MV-4-11 (cell line): ENCODE results near the gene MEGF6.

Experiments used
- DNase-seq: peaks from one replicate; lab custom pipeline; 2025; lab: John Stamatoyannopoulos, UW

The MEGF6 gene

DNA sequence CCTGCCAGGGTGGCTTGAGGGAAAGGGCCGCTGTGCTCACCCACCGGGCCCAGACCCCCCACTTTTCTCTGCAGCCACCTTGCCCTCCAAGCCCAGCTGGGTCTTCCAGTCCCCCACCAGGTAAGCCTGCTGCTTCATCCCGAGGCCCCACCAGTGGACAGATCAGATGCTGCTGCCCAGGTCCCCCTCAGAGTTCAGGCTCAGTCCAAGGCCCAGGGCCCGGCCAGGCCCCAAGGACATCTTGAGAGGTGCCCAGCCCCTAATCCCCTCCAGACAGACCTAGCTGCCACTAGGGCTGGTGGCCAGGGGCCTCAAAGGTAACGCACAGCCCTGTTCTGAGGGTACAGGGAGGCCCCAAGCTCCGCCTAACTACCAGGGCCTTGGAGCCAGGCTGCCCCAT is 58.6 kb downstream of the MEGF6 start:
- DNase-seq = no peak

GRCh38 chr1:3552176-3552575 is 59.1 kb downstream of the MEGF6 start:
- no peak for DNase-seq

DNA sequence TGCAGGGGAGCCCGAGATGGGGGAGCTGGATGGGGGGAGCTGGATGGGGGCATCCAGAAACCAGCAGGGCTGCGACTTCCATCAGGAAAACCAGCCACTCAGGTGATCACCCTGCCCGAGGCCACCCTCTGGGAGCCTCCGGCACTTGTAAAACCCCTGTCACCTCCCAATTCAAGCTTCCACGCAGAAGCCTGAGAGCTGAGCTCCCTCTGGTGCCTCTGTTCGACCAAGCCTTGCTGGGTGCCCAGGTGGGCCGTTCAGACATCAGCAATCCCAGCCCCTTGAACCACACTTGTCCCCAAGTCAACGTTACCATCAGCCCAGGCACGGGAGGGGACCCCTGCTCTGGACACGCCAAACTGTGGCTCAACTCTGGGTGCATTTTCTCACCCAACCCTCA is 59.6 kb downstream of the MEGF6 start:
- DNase-seq = no peak

- no peak for DNase-seq
Measured at GRCh38 chr1:3551290-3551678, 60.0 kb downstream of the MEGF6 start.

DNA sequence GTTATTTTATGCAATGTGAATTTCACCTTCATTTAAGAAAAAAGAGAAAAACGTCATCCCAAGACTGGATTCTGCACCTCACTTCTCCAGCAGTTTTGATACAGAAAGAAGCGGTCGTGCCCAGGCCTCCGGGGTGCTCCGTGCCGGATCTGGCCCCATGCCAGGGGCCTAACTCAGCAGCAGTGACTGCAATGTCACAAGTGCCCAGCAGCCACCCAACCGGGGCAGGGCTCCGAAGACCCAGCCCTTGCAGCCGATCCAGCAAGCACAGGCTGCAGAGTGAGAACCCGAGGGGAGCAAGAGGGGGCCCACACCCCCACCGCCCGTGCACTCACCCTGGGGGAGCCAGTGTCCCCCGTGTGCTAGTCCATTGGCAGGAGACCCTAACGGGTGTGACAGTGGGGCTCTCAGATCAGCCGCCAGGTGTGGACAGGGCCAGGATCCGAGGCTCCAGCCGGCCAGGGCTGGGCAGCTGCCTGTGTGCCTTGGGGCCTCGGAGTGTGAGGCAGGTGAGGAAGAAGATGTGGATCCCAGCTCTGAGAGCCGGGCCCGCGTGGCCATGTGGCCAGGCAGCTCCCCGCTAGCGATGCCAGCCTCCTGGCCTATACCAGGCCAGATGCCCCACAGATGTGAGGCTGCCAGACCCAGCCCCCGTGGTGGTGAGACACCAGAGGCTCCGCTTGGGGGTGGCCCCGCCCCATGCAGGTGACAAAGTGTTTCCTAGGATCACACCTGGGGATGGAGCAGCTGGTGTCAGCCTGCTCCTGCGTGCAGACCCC is 60.6 kb downstream of the MEGF6 start:
- no peak for DNase-seq

DNA sequence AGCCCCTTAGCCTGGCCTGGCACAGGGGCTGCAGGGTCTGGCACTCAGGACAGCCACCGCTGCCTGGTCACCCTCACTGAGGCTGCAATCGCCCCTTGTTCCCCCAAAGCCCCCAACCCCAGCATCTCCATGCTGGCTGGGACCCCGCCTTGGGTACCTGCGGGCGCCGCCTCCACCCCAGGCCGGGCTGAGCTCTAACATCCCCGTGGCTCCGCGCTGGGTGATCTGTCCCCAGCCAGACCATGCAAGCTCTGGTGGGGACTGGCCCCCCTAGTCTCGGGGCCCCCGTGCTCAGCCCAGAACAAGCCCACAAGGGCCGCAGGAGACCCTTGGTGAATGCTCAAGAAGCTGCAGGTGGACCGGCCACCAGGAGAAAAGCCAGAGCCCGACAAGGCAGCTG is 62.4 kb downstream of the MEGF6 start:
- DNase-seq = no peak

DNA sequence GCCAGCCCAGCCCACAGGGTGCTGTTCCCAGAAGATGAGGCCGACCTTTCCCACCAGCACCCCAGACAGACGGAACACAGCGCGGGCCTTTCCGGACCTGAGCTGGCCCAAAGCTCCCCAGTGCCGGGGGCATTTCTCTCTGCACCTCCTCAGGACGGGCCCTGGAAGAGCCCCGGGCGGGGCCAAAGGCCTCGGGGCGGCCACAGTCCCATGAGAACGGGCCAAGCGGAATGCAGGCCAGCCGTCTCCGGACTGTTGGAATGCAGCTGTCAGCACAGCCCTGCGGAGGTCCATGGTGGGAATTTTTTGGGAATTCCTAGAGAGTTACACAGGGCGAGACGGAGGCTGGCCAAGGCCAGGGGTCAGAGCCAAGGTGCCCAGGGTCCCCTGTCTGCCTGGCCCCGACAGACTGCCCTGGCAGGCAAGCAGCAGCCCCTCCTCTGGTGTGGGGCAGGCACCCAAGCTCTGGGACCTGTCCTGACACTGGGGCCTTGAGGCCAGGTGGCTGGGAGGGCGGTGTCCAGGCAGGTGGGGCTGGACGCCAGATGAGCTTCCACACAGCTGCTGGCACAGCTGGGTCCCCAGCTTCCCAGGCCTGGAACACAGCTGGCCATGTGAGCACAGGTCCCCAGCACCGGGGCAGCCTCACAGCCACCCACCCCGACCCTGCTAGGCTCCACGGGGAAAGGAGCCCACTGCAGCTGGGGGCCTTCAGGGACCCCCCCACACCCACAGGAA is 63.0 kb downstream of the MEGF6 start:
- no peak for DNase-seq

- DNase-seq = no peak
Measured at GRCh38 chr1:3547055-3548005, 64.0 kb downstream of the MEGF6 start.

- DNase-seq = no peak
Measured at GRCh38 chr1:3546048-3546384, 65.3 kb downstream of the MEGF6 start.

DNA sequence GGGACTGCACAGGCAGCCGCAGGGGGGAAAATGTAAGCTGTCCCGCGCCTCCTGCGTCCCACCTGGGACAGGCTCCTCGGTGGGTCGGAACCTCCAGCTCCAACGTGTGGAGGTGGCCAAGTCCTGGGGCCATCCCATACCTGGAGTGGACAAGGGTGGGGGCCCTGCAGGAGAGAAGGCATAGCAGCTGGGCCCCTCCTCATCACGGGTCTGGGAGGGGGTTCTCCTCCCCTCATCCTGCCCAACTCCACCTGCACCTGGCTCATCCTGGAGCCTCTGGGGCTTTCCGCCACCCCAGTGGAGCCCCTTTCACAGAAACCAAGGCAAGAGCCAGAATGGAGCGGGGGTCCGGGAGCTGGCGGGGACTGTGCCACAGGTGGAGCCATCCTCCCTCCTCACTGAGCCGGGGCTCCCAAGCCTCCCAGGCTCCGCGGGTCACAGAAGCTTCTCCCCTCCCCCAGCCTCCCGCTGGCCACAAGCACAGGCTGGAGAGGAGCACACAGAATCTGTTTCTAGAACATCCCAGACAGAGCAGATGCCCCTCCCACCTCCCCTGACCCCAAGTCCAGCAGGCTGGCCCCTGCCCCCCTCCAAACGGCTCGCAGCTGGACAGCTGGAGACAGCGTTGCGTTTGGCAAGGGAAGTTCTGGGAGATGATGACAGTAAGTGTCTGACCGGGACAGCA is 65.8 kb downstream of the MEGF6 start:
- no peak for DNase-seq

DNA sequence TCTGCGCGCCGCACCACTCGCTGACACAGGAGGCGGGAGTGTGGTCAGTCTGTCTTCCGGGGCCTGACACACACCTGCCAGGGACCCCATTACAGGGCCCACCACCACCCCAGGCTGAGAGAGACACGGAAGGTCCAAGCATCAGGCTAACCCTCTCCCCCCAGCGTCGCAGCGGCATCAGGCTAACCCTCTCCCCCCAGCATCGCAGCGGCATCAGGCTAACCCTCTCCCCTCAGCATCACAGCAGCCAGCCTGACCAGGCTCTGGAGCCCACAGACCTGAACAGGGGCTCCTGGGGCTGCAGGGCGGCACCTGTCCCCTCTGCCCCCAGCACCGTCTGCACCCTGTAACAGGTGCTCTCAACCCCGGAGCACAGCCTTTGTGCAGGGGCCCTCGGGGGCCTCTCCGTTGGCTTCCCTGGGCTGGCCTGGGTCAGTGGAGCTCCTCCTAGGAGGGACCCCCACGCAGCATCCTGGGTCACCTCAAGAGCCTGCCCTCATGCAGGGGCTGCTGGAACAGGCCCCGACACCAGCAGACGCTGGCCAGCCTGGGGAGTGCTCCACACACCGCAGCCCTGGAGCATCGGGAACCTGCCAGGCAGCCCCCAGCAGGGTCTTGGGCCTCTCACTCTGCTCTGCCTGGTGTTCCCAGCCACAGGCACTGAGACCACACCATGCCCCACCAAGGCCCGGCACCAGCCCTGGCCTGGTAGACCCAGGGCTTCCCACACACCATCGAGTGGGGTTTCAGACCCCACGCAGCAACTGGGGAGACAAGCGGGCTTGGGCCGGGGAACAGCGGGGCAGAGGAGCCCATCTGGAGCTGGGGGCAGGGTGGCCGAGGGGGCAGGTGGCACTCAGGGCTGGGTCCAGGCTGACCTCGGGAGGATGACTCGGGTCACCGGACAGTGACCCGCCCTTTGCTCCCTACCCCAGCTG is 67.0 kb downstream of the MEGF6 start:
- no peak for DNase-seq

DNA sequence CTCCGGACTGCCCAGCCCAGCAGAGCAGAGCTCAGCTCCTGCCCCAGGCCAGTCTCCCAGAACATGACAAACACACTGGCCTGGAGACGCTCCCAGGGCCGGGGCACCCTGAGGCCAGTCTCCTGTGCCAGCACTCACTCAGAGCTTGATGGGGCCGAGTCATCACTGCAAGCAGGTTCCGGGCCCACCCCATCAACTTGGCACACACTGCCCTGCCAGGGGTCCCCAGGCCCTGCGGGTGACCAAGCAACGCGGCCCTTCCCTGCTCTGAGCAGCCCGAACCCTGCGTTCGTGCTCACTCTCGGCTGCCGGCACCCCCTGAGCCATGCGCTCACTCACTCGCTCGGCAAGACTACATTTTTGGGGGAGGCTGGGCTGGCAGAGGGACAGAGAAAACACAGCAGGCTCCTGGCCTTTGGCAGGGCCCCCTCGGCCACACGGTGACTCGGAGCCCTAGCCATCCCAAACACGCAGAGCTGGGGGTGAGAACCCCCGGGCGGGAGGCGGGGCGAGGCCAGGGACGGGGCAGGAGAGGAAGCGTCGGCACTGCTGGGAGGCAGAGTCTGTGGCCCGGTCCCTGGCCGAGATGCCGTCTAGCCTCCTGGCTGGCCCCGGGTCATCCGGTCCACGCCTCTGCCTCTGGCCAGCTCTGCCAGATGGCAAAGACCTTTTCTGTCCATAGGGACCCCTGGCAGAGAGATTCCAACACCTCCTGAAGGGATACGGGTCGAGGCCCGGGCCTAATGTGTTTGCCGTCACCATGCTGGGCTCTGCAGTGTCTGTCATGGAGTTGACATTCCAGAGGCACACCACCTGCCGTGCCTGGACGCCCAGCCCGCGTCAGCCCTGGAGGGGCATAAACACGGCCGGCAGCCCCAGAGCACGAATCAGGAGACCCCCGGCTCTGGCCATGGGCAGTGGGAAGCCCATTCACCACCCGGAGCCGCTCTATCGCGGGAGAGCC is 68.0 kb downstream of the MEGF6 start:
- no peak for DNase-seq

DNA sequence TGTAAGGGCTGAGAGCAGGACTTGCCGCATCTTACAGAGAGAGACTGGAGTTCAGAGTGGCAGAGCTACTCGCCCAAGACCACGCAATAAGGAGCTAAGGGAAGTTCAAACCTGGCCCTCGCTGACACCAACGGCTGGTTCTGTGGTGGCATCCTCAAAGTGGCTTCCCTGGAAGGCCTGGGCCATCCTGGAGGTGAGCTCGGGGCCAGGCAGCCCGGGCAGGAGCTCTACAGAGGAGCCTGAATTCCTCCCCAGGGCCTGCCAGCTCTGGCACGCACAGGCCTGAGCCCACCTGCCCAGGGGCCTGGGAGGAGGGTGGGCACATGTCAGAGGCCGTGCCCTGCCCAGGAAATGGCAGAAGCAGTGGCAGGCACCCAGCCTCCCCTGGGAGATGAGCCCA is 68.6 kb downstream of the MEGF6 start:
- DNase-seq = no peak

DNA sequence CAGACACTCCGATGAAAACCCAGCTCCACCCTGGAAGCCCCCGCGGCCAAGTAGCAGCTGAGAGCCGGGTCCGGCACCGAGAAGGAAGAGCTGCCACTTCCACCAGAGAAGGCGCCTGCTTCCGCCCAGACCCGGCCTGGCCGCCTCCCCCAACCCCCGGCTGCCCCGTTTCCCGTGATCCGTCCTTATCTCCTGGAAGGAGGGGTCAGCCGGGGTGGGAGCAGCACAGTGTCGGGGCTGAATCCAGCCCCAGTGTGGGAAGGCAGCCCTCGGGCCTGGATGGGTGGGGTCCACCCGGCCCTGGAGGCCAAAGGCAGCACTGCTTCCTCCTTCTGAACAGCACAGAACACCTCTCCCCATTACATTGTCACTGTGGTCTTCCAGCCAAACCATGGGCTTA is 69.4 kb downstream of the MEGF6 start:
- no peak for DNase-seq

- DNase-seq = no peak
Measured at GRCh38 chr1:3541465-3541864, 69.8 kb downstream of the MEGF6 start.

DNA sequence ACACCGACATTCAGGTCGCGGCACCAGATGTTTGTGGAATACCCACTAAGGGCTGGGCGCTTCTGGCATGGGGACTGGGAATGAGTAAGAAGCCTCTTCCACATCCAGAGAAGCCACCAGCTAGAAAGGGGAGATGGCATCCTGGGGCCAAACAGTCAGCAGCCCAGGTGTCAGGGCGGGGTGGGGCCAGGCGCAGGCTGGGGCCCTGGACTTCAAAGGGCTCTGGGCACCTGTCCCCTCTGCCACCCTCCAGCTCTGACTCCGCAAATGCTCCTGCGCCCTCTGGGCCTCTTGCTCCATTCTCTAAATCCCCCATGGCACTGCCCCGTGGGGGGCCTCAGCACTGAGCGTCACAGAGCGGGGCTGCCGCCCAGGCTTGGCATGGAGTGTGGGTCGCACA is 70.4 kb downstream of the MEGF6 start:
- DNase-seq = no peak

- DNase-seq = no peak
Measured at GRCh38 chr1:3539707-3540425, 71.4 kb downstream of the MEGF6 start.

- no peak for DNase-seq
Measured at GRCh38 chr1:3537359-3537758, 73.9 kb downstream of the MEGF6 start.
